ENCODE results near the gene SNRNP200.

SNRNP200 gene

DNA sequence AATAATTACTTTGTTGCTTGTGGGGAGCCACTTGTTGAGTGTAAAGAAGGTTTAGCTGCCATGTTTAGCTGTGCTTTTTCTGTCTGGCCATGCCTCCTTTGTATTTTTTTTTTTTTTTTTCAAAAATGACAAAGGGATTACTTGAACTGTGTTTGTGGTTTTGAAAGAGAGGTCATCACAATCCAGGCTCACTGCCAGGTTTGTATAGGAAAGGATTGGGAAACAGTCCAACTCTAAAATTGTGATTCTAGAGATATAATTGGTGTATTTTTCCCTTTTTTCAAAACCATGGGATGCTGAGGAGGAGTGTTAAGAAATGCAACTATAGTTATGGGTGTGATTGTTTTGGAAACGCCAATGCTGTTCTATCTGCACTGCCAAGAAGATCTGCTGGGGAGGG is 24.1 kb upstream of the SNRNP200 start:
- no peaks in the 10 kb centered on the region for H3K9me2 ChIP-seq (replicated peaks; ENCODE audit: insufficient read depth, low read length)
- TF ChIP-seq, protein P1, sequence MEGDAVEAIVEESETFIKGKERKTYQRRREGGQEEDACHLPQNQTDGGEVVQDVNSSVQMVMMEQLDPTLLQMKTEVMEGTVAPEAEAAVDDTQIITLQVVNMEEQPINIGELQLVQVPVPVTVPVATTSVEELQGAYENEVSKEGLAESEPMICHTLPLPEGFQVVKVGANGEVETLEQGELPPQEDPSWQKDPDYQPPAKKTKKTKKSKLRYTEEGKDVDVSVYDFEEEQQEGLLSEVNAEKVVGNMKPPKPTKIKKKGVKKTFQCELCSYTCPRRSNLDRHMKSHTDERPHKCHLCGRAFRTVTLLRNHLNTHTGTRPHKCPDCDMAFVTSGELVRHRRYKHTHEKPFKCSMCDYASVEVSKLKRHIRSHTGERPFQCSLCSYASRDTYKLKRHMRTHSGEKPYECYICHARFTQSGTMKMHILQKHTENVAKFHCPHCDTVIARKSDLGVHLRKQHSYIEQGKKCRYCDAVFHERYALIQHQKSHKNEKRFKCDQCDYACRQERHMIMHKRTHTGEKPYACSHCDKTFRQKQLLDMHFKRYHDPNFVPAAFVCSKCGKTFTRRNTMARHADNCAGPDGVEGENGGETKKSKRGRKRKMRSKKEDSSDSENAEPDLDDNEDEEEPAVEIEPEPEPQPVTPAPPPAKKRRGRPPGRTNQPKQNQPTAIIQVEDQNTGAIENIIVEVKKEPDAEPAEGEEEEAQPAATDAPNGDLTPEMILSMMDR (IDR thresholded peaks at IDR 0.05; ENCODE audit: low read length), result no peak
- TF ChIP-seq EZH2phosphoT487 (IDR thresholded peaks at IDR 0.05; ENCODE audit: low read length), result no peak
- TF ChIP-seq EZH2 (optimal IDR thresholded peaks at IDR 0.05; ENCODE audit: low read depth, low read length), result no peak
- no peak overlapping the region for H2AFZ ChIP-seq (ENCODE audit: low read length)
- H3K36me3 ChIP-seq (replicated peaks; ENCODE audit: insufficient read depth, low read length), result peaks cover 4% of the 10 kb centered on the region; the same call in 1 of the 2 replicates
- no peak overlapping the region for H3K4me2 ChIP-seq (ENCODE audit: low read depth, low read length)
- H4K20me1 ChIP-seq (ENCODE audit: insufficient read depth, low read length), result no peaks in the 10 kb centered on the region
- H3K79me2 ChIP-seq (ENCODE audit: low read length), result peaks cover 33% of the 10 kb centered on the region
- H3K27ac ChIP-seq (ENCODE audit: low read length), result no peak overlapping the region
- no peak for DNase-seq
- H3K9ac ChIP-seq (ENCODE audit: low read length), result no peak overlapping the region
- no peaks in the 10 kb centered on the region for H3K9me3 ChIP-seq (replicated peaks; ENCODE audit: insufficient read depth, low read length)
- H3K4me1 ChIP-seq (ENCODE audit: low read length), result peaks cover 5% of the 10 kb centered on the region
- no peaks in the 10 kb centered on the region for H3K27me3 ChIP-seq (replicated peaks; ENCODE audit: insufficient read depth, low read length)
- H3K4me3 ChIP-seq (ENCODE audit: low read length), result no peak overlapping the region
- peaks cover 10% of the 10 kb centered on the region; the same call in 1 of the 2 replicates for H3F3A ChIP-seq (ENCODE audit: insufficient read depth, low read length)

DNA sequence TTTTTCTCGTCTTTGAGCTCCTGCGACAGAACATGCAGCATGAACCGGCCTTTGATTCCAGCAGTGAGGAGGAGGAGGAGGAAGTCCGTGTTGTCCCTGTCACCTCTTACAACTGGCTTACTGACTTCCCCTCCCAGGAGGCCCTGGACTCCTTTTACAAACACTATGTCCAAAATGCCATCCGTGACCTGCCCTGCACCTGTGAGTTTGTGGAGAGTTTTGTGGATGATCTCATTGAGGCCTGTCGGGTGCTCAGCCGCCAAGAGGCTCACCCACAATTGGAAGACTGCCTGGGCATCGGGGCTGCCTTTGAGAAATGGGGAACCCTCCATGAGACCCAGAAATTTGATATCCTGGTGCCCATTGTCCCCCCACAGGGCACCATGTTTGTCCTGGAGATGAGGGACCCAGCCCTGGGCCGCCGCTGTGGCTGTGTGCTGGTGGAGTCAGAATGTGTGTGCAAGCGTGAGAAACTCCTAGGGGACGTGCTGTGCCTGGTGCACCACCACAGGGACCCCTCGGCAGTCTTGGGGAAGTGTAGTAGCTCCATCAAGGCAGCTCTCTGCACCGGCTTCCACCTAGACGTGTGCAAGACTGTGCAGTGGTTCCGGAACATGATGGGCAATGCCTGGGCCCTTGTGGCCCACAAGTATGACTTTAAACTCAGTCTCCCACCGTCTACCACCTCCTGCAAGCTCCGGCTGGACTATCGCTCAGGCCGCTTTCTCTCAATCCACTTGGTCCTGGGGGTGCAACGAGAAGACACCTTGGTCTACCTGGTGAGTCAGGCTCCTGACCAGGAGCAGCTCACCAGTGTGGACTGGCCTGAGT is 21.9 kb upstream of the SNRNP200 start:
- Histone ChIP-seq H3K9me2 (replicated peaks; ENCODE audit: insufficient read depth, low read length) (no peaks in the 10 kb centered on the region), H3K9me3 (replicated peaks; ENCODE audit: insufficient read depth, low read length) (no peaks in the 10 kb centered on the region), H2AFZ (ENCODE audit: low read length) (no peak overlapping the region), H4K20me1 (ENCODE audit: insufficient read depth, low read length) (no peaks in the 10 kb centered on the region), H3K4me2 (ENCODE audit: low read depth, low read length) (no peak overlapping the region), H3F3A (ENCODE audit: insufficient read depth, low read length) (peaks cover 6% of the 10 kb centered on the region), H3K27me3 (replicated peaks; ENCODE audit: insufficient read depth, low read length) (no peaks in the 10 kb centered on the region), H3K4me1 (ENCODE audit: low read length) (peaks cover 13% of the 10 kb centered on the region), H3K4me3 (ENCODE audit: low read length) (no peak overlapping the region), H3K79me2 (ENCODE audit: low read length) (peaks cover 33% of the 10 kb centered on the region), H3K36me3 (replicated peaks; ENCODE audit: insufficient read depth, low read length) (peaks cover 4% of the 10 kb centered on the region; the same call in 1 of the 2 replicates), H3K9ac (ENCODE audit: low read length) (no peak overlapping the region), H3K27ac (ENCODE audit: low read length) (no peak overlapping the region)
- no peak for DNase-seq
- no peak for TF ChIP-seq EZH2phosphoT487 (IDR thresholded peaks at IDR 0.05; ENCODE audit: low read length)
- no peak for TF ChIP-seq EZH2 (optimal IDR thresholded peaks at IDR 0.05; ENCODE audit: low read depth, low read length)
- TF ChIP-seq, protein P1 (IDR thresholded peaks at IDR 0.05; ENCODE audit: low read length), result no peak

DNA sequence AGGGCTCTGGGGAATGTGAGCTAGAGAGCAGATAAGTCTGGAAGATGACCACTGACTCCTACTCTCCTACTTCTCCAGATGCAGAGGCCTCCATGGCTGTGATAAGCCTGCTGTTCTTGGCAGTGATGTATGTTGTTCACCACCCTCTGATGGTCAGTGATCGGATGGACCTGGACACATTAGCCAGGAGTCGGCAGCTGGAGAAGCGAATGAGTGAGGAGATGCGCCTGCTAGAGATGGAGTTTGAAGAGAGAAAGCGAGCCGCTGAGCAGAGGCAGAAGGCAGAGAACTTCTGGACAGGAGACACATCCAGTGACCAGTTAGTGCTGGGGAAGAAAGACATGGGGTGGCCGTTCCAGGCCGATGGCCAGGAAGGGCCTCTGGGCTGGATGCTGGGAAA is 21.2 kb upstream of the SNRNP200 start:
- H3F3A ChIP-seq (ENCODE audit: insufficient read depth, low read length), result peaks cover 12% of the 10 kb centered on the region
- H3K4me2 ChIP-seq (ENCODE audit: low read depth, low read length), result peak overlapping the region; percentile 93; the same call in 1 of the 2 replicates
- no peak overlapping the region for H3K27ac ChIP-seq (ENCODE audit: low read length)
- no peak for DNase-seq
- H2AFZ ChIP-seq (ENCODE audit: low read length), result no peak overlapping the region
- TF ChIP-seq EZH2phosphoT487 (IDR thresholded peaks at IDR 0.05; ENCODE audit: low read length), result no peak
- TF ChIP-seq, protein P1 (IDR thresholded peaks at IDR 0.05; ENCODE audit: low read length), result no peak
- no peak for TF ChIP-seq EZH2 (optimal IDR thresholded peaks at IDR 0.05; ENCODE audit: low read depth, low read length)
- H3K79me2 ChIP-seq (ENCODE audit: low read length), result peaks cover 33% of the 10 kb centered on the region
- no peaks in the 10 kb centered on the region for H3K27me3 ChIP-seq (replicated peaks; ENCODE audit: insufficient read depth, low read length)
- H4K20me1 ChIP-seq (ENCODE audit: insufficient read depth, low read length), result no peaks in the 10 kb centered on the region
- no peak overlapping the region for H3K4me3 ChIP-seq (ENCODE audit: low read length)
- H3K9me2 ChIP-seq (replicated peaks; ENCODE audit: insufficient read depth, low read length), result no peaks in the 10 kb centered on the region
- no peak overlapping the region for H3K9ac ChIP-seq (ENCODE audit: low read length)
- no peaks in the 10 kb centered on the region for H3K9me3 ChIP-seq (replicated peaks; ENCODE audit: insufficient read depth, low read length)
- H3K4me1 ChIP-seq (ENCODE audit: low read length), result peaks cover 13% of the 10 kb centered on the region
- peaks cover 4% of the 10 kb centered on the region; the same call in 1 of the 2 replicates for H3K36me3 ChIP-seq (replicated peaks; ENCODE audit: insufficient read depth, low read length)
